Lower lobe of right lung (tissue), 2 donors: ENCODE measurements around the gene ASB10. TPM values are rescaled to one million over a fixed set of nuclear protein-coding genes. Genes with fewer than 3 reads are reported as not detected.
A peak's percentile ranks its signal among the peaks of the same experiment; 100 is the strongest.

Experiments used
- ATAC-seq, 2 donors: fragments of 200-7000 bp; cut with Tn5 transposase; one replicate each; pipeline ENCODE4 v1.9.1; 2020 to 2022; ENCODE audit warnings: mild to moderate bottlenecking in 2 of 2, moderate library complexity in 2 of 2
- DNase-seq: peaks from one replicate; pipeline ENCODE4 v3.0.0-alpha.2; 2020
- H3K27ac ChIP-seq: fragments of 200-600 bp; one replicate; pipeline ENCODE4 v1.8.0; 2022
- H3K27me3 ChIP-seq: fragments of 200-600 bp; one replicate; pipeline ENCODE4 v1.8.0; 2022; ENCODE audit warnings: low read depth
- H3K36me3 ChIP-seq: fragments of 200-600 bp; one replicate; pipeline ENCODE4 v1.8.0; 2022; ENCODE audit warnings: mild to moderate bottlenecking
- H3K4me1 ChIP-seq: fragments of 200-600 bp; one replicate; pipeline ENCODE4 v1.8.0; 2022
- H3K4me3 ChIP-seq: fragments of 200-600 bp; one replicate; pipeline ENCODE4 v1.8.0; 2022; ENCODE audit warnings: mild to moderate bottlenecking
- H3K9me3 ChIP-seq: fragments of 200-600 bp; one replicate; pipeline ENCODE4 v1.8.0; 2022
- intact Hi-C: fragments of 100-400 bp; cut with DNase I; formaldehyde crosslinking; loops from one replicate; pipeline ENCODE4 v1.11.0; 2022
- total RNA-seq: library from RNA; stranded (reverse); fragmentation: NEBNext Ultra II Directional; extraction: Animal tissue kit (Norgen Biotek cat#: 25700); gene quantifications from one replicate; pipeline ENCODE4 v1.2.1, GENCODE V29; 2021
- TF ChIP-seq, protein P1 (sequence below): fragments of 200-600 bp; IDR thresholded peaks from one replicate; pipeline ENCODE4 v1.8.0; 2022; ENCODE audit warnings: antibody characterized with exemption, mild to moderate bottlenecking
- donor health status: DM: no; HTN: yes; CAD: no; lungs with severe emphysema.

The ASB10 gene
- total RNA-seq, 1 donor from 2014 or later: not detected

DNA sequence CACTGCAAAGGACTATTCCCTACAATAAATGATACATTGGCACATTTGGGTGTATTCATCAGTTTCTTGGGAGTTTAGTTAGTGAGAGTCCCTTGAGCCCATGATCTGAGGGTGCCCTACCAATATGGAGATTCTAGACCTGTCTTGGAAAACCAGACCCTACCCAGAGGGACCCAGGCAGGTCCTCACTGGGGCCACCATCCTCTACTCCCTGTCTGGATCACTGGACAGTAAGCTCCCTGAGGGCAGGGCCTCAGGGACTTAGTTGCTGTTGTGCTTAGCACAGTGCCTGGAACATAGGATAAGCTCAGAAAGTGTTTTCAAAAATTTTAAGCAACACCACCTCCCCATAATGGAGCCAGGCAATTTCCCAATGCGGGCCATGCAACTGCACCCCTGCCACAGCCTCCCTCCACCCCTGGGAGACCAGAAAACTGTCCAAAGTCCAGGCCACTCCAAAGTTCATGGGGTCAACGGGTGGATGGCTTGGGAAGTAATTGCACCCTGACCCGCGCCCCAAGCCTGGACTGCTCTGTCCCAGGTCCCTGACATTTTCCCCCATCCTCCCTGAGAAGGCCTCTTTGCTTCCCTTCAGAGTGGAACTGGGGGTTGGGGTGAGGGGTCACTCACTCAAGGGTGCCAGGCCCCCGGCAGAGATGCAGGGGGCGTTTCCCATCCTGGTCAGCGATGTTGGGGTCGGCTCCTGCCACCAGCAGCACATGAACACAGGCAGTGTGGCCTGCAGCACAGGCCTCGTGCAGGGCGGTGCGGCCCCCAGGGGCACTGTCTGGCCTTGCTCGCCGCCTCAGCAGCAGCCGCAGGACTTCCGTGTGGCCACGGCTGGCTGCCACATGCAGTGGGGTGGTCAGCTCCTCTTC lies 1.0 kb downstream of the ASB10 start:
- ATAC-seq (peak in 1 of 2 donors; percentile 14), DNase-seq (no peak)
- H3K27ac ChIP-seq: no peak overlapping the region
- H3K27me3 ChIP-seq: peaks cover 4% of the 10 kb centered on the region
- no peaks in the 10 kb centered on the region for H3K9me3 ChIP-seq
- no peaks in the 10 kb centered on the region for H3K4me1 ChIP-seq
- intact Hi-C loops: no loop called here
- TF ChIP-seq, protein P1, sequence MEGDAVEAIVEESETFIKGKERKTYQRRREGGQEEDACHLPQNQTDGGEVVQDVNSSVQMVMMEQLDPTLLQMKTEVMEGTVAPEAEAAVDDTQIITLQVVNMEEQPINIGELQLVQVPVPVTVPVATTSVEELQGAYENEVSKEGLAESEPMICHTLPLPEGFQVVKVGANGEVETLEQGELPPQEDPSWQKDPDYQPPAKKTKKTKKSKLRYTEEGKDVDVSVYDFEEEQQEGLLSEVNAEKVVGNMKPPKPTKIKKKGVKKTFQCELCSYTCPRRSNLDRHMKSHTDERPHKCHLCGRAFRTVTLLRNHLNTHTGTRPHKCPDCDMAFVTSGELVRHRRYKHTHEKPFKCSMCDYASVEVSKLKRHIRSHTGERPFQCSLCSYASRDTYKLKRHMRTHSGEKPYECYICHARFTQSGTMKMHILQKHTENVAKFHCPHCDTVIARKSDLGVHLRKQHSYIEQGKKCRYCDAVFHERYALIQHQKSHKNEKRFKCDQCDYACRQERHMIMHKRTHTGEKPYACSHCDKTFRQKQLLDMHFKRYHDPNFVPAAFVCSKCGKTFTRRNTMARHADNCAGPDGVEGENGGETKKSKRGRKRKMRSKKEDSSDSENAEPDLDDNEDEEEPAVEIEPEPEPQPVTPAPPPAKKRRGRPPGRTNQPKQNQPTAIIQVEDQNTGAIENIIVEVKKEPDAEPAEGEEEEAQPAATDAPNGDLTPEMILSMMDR: no peak
- no peak overlapping the region for H3K4me3 ChIP-seq
- H3K36me3 ChIP-seq: no peaks in the 10 kb centered on the region

GRCh38 chr7:151181011-151181431 lies 6.0 kb downstream of the ASB10 start:
- Histone ChIP-seq H3K9me3 (no peaks in the 10 kb centered on the region), H3K27ac (no peak overlapping the region), H3K36me3 (no peaks in the 10 kb centered on the region), H3K4me3 (no peak overlapping the region), H3K27me3 (peaks cover 11% of the 10 kb centered on the region), H3K4me1 (no peaks in the 10 kb centered on the region)
- DNase-seq (no peak), ATAC-seq (peak in 1 of 2 donors; percentile 24)
- TF ChIP-seq, protein P1: no peak
- intact Hi-C loops: no loop called here

DNA sequence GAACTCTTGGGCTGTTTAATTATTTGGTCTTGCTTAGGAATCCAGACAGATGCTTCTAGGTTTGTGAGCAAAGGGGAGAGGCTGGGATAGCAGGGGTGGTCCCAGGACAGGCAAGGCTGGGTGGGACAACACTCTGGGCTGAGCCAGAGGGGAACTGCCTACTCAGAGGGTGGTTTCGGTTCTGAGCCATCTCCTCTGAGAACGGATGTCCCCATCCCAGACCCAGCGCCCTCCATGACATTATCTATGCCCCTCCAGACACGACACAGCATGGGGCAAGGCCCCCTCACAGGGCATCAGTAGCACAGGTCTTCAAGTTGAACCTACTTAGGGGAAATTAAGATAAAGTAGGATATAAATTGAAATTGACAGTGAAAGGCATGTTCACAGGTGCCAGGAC lies 7.1 kb downstream of the ASB10 start:
- TF ChIP-seq, protein P1: no peak
- H3K27ac ChIP-seq: no peak overlapping the region
- H3K4me1 ChIP-seq: no peaks in the 10 kb centered on the region
- no peaks in the 10 kb centered on the region for H3K9me3 ChIP-seq
- intact Hi-C loops: no loop called here
- no peak for ATAC-seq
- no peak for DNase-seq
- H3K27me3 ChIP-seq: peaks cover 21% of the 10 kb centered on the region
- no peak overlapping the region for H3K4me3 ChIP-seq
- H3K36me3 ChIP-seq: no peaks in the 10 kb centered on the region

DNA sequence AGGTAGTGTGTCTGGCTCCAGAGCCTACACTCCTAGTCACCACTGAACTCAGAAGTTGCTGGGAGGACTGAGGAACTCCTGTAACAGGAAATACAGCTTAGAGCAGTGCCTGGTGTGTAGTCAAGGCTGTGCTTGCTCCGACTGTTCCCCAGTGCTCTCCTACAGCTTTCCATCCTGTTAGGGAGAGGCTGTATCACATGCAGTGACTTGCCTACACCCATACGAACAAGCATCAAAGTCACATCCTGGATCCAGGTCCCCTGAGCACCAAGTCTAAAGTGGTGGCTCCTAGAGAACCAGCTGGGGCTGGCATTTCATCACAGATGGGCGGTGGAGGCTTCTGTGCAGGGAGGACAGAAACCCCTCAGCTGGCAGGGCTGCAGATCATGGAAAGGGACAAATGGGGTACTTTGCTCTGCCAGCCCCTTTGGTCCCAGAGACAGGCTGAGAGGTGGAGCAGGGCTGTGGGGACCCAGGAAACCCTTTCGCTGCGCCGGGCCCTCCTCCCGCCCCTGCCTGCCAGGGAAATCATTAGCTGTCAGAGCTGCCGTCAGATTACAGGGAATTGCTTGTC lies 7.7 kb downstream of the ASB10 start:
- H3K4me3 ChIP-seq: no peak overlapping the region

GRCh38 chr7:151178831-151179230 lies 8.2 kb downstream of the ASB10 start:
- TF ChIP-seq, protein P1: no peak
- no peak overlapping the region for H3K4me3 ChIP-seq
- DNase-seq (no peak), ATAC-seq (no peak)
- H3K9me3 ChIP-seq: no peaks in the 10 kb centered on the region
- intact Hi-C loops: no loop called here
- peaks cover 32% of the 10 kb centered on the region for H3K27me3 ChIP-seq
- H3K36me3 ChIP-seq: no peaks in the 10 kb centered on the region
- no peak overlapping the region for H3K27ac ChIP-seq
- H3K4me1 ChIP-seq: no peaks in the 10 kb centered on the region

More for the DNA sequence above, 7.7 kb downstream of the ASB10 start:
- Histone ChIP-seq H3K36me3 (no peaks in the 10 kb centered on the region), H3K27ac (no peak overlapping the region), H3K27me3 (peaks cover 27% of the 10 kb centered on the region), H3K4me1 (no peaks in the 10 kb centered on the region), H3K9me3 (no peaks in the 10 kb centered on the region)
- intact Hi-C loops: no loop called here
- TF ChIP-seq, protein P1: no peak
- DNase-seq (no peak), ATAC-seq (no peak)
